ENCODE data around the gene EXT2. TPM values are rescaled to one million over a fixed set of nuclear protein-coding genes. Genes with fewer than 3 reads are reported as not detected.

EXT2 gene
- total RNA-seq, 3 donors from 2014 or later (not counting 1 experiment from before 2014, with no cell fraction given), result 44.2 to 50.3 (median 45.8) TPM

- no peaks in the 10 kb centered on the region for H3K9me3 ChIP-seq (ENCODE audit: control insufficient read depth, insufficient read depth, low read length)
- H3K4me3 ChIP-seq (ENCODE audit: low read length), result no peak overlapping the region
- Mint-ChIP-seq H3K4me3 (no peak overlapping the region), H3K9me3 (no peaks in the 10 kb centered on the region), H3K36me3 (no peaks in the 10 kb centered on the region), H3K27ac (no peak overlapping the region), H3K27me3 (ENCODE audit: low read depth in 2 of 2) (no peaks in the 10 kb centered on the region), H3K4me1 (peaks cover 27 to 40% of the 10 kb centered on the region in 2 donors)
- TF ChIP-seq CTCF (IDR thresholded peaks at IDR 0.05), result no peak
- no peak overlapping the region for H3K27ac ChIP-seq (ENCODE audit: low read length)
- intact Hi-C loops (cut with micrococcal nuclease), result no loop called here
- H3K4me1 ChIP-seq (ENCODE audit: control insufficient read depth, insufficient read depth, low read length), result peaks cover 26% of the 10 kb centered on the region
- DNase-seq, result no peak
- no peak for ATAC-seq
- 68% methylated on average over 5 of the region's 5 CpGs for WGBS (ENCODE audit: insufficient coverage)
- H3K27me3 ChIP-seq (ENCODE audit: control insufficient read depth, insufficient read depth, low read length), result no peaks in the 10 kb centered on the region
- no peaks in the 10 kb centered on the region for H3K36me3 ChIP-seq (ENCODE audit: control insufficient read depth, insufficient read depth, low read length)
Observed at GRCh38 chr11:44258839-44259420, 163.5 kb downstream of the EXT2 start.

GRCh38 chr11:44260081-44260480 lies 164.6 kb downstream of the EXT2 start:
- no peak overlapping the region for H3K27ac Mint-ChIP-seq
- no peaks in the 10 kb centered on the region for H3K27me3 Mint-ChIP-seq (ENCODE audit: low read depth in 2 of 2)
- no peaks in the 10 kb centered on the region for H3K36me3 ChIP-seq (ENCODE audit: control insufficient read depth, insufficient read depth, low read length)
- H3K27me3 ChIP-seq (ENCODE audit: control insufficient read depth, insufficient read depth, low read length), result no peaks in the 10 kb centered on the region
- no peak overlapping the region for H3K4me3 Mint-ChIP-seq
- no peak overlapping the region for H3K27ac ChIP-seq (ENCODE audit: low read length)
- H3K4me1 ChIP-seq (ENCODE audit: control insufficient read depth, insufficient read depth, low read length), result peaks cover 26% of the 10 kb centered on the region
- ATAC-seq, result no peak
- no peaks in the 10 kb centered on the region for H3K9me3 Mint-ChIP-seq
- 95% methylated on average over 4 of the region's 4 CpGs for WGBS (ENCODE audit: insufficient coverage)
- no peaks in the 10 kb centered on the region for H3K36me3 Mint-ChIP-seq
- H3K4me1 Mint-ChIP-seq, result peaks cover 27 to 40% of the 10 kb centered on the region in 2 donors
- intact Hi-C loops (cut with micrococcal nuclease), result no loop called here
- no peak overlapping the region for H3K4me3 ChIP-seq (ENCODE audit: low read length)
- DNase-seq, result no peak
- no peak for TF ChIP-seq CTCF (IDR thresholded peaks at IDR 0.05)
- no peaks in the 10 kb centered on the region for H3K9me3 ChIP-seq (ENCODE audit: control insufficient read depth, insufficient read depth, low read length)

- Histone ChIP-seq H3K9me3 (ENCODE audit: control insufficient read depth, insufficient read depth, low read length) (no peaks in the 10 kb centered on the region), H3K36me3 (ENCODE audit: control insufficient read depth, insufficient read depth, low read length) (no peaks in the 10 kb centered on the region), H3K4me1 (ENCODE audit: control insufficient read depth, insufficient read depth, low read length) (peaks cover 22% of the 10 kb centered on the region), H3K27ac (ENCODE audit: low read length) (no peak overlapping the region), H3K4me3 (ENCODE audit: low read length) (no peak overlapping the region), H3K27me3 (ENCODE audit: control insufficient read depth, insufficient read depth, low read length) (no peaks in the 10 kb centered on the region)
- DNase-seq, result no peak
- H3K9me3 Mint-ChIP-seq, result no peaks in the 10 kb centered on the region
- H3K36me3 Mint-ChIP-seq, result no peaks in the 10 kb centered on the region
- H3K27ac Mint-ChIP-seq, result no peak overlapping the region
- ATAC-seq, result no peak
- H3K4me3 Mint-ChIP-seq, result no peak overlapping the region
- no peak for TF ChIP-seq CTCF (IDR thresholded peaks at IDR 0.05)
- intact Hi-C loops (cut with micrococcal nuclease), result no loop called here
- peaks cover 24 to 29% of the 10 kb centered on the region in 2 donors for H3K4me1 Mint-ChIP-seq
- no peaks in the 10 kb centered on the region for H3K27me3 Mint-ChIP-seq (ENCODE audit: low read depth in 2 of 2)
- 86% methylated on average over 14 of the region's 14 CpGs for WGBS (ENCODE audit: insufficient coverage)
Observed at GRCh38 chr11:44261800-44262591, 166.5 kb downstream of the EXT2 start.

All from natural killer cell (primary cell).